Activated CD8-positive, alpha-beta memory T cell treated with anti-CD3 and anti-CD28 coated beads for 48 hours (primary cell): Measurements from ENCODE around the gene FGF2.
"Not testable (repeated sequence)": the region's sequence is repeated elsewhere in the genome, so short reads cannot be mapped to it uniquely, and the experiment has no call there.

Experiments
- DNase-seq, 3 experiments: peaks; one replicate each; pipeline ENCODE4 v3.0.0-alpha.2; 2020; ENCODE audit warnings: low read depth in 2 of 3, low spot score in 2 of 3

The FGF2 gene

GRCh38 chr4:122845066-122845465, 18.4 kb downstream of the FGF2 start:
- no peak for DNase-seq

- no peak for DNase-seq
Measured at GRCh38 chr4:122845760-122846159, 19.1 kb downstream of the FGF2 start.

GRCh38 chr4:122847931-122848330, 21.3 kb downstream of the FGF2 start:
- DNase-seq, result no peak

- not testable (repeated sequence) for DNase-seq
Measured at GRCh38 chr4:122849789-122850188, 23.2 kb downstream of the FGF2 start.

- no peak for DNase-seq
Measured at GRCh38 chr4:122851568-122851967, 24.9 kb downstream of the FGF2 start.

- DNase-seq, result no peak
Measured at GRCh38 chr4:122854447-122855352, 28.1 kb downstream of the FGF2 start.

- DNase-seq, result no peak
Measured at GRCh38 chr4:122855353-122855890, 28.8 kb downstream of the FGF2 start.

GRCh38 chr4:122857160-122857559, 30.5 kb downstream of the FGF2 start:
- DNase-seq, result no peak

- no peak for DNase-seq
Measured at GRCh38 chr4:122858705-122859104, 32.1 kb downstream of the FGF2 start.

- no peak for DNase-seq
Measured at GRCh38 chr4:122861172-122861943, 34.7 kb downstream of the FGF2 start.

GRCh38 chr4:122863639-122864038, 37.0 kb downstream of the FGF2 start:
- DNase-seq, result no peak

GRCh38 chr4:122865425-122865824, 38.8 kb downstream of the FGF2 start:
- DNase-seq, result no peak

GRCh38 chr4:122868235-122868634, 41.6 kb downstream of the FGF2 start:
- DNase-seq, result not testable (repeated sequence)

GRCh38 chr4:122873146-122873545, 46.5 kb downstream of the FGF2 start:
- DNase-seq, result no peak

GRCh38 chr4:122873821-122874593, 47.4 kb downstream of the FGF2 start:
- no peak for DNase-seq

GRCh38 chr4:122875949-122876348, 49.3 kb downstream of the FGF2 start:
- DNase-seq, result no peak

GRCh38 chr4:122876456-122876855, 49.8 kb downstream of the FGF2 start:
- no peak for DNase-seq

GRCh38 chr4:122879001-122879400, 52.4 kb downstream of the FGF2 start:
- no peak for DNase-seq

GRCh38 chr4:122882857-122883735, 56.5 kb downstream of the FGF2 start:
- no peak for DNase-seq

- no peak for DNase-seq
Measured at GRCh38 chr4:122884499-122884898, 57.9 kb downstream of the FGF2 start.
